ENCODE data around the gene KDM8.

The KDM8 gene

DNA sequence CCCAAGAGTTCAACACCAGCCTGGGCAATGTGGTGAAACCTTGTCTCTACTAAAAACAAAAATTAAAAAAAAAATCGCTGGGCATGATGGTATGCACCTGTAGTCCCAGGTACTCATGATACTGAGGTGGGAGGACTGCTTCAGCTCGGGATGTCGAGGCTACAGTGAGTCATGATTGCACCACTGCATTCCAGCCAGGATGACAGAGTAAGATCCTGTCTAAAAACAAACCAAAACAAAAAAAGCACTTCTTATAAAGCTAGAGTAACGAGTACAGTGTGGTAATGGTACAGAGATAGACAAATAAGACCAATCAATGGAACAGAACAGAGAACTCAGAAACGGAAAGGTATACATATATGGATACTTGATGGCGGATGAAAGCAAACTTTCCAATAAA, 60.8 kb downstream of the KDM8 start (continued):
- TF ChIP-seq ZBTB17 (tag by site-specific recombination; IDR thresholded peaks at IDR 0.05) (peak; percentile 66), ZNF175 (tag by site-specific recombination; IDR thresholded peaks at IDR 0.05) (no peak), ZEB2 (tag by site-specific recombination; IDR thresholded peaks at IDR 0.05) (peak; percentile 35; the same call in 1 of the 2 replicates)
- TF ChIP-seq, protein P1, sequence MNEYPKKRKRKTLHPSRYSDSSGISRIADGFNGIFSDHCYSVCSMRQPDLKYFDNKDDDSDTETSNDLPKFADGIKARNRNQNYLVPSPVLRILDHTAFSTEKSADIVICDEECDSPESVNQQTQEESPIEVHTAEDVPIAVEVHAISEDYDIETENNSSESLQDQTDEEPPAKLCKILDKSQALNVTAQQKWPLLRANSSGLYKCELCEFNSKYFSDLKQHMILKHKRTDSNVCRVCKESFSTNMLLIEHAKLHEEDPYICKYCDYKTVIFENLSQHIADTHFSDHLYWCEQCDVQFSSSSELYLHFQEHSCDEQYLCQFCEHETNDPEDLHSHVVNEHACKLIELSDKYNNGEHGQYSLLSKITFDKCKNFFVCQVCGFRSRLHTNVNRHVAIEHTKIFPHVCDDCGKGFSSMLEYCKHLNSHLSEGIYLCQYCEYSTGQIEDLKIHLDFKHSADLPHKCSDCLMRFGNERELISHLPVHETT (tag by site-specific recombination; IDR thresholded peaks at IDR 0.05): no peak

DNA sequence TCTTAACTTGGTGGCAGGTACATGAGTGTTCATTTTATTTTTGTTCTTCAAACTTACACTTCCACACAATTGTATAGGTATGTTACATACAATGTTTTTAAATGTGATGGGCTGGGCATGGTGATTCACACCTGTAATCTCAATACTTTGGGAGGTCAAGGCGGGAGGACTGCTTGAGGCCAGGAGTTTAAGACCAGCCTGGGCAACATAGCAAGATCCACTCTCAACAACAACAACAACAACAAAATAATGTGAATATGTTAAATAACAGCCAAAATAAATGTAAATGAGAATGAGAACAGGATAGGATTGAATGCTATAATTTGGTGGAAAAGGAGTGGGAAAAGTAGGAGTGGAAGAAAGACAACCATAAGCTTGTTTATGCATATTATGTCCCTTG, 62.7 kb downstream of the KDM8 start:
- H3K4me1 ChIP-seq (ENCODE audit: control insufficient read depth, insufficient read depth, low read length): no peaks in the 10 kb centered on the region
- H3K4me3 ChIP-seq (ENCODE audit: low read depth, low read length): no peak overlapping the region
- 0 out of 2 replicates have a peak, but pooled peaks have one; percentile 63 for TF ChIP-seq ZNF121 (tag by site-specific recombination; IDR thresholded peaks at IDR 0.05)
- TF ChIP-seq, protein P2, sequence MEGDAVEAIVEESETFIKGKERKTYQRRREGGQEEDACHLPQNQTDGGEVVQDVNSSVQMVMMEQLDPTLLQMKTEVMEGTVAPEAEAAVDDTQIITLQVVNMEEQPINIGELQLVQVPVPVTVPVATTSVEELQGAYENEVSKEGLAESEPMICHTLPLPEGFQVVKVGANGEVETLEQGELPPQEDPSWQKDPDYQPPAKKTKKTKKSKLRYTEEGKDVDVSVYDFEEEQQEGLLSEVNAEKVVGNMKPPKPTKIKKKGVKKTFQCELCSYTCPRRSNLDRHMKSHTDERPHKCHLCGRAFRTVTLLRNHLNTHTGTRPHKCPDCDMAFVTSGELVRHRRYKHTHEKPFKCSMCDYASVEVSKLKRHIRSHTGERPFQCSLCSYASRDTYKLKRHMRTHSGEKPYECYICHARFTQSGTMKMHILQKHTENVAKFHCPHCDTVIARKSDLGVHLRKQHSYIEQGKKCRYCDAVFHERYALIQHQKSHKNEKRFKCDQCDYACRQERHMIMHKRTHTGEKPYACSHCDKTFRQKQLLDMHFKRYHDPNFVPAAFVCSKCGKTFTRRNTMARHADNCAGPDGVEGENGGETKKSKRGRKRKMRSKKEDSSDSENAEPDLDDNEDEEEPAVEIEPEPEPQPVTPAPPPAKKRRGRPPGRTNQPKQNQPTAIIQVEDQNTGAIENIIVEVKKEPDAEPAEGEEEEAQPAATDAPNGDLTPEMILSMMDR (tag by site-specific recombination; IDR thresholded peaks at IDR 0.05): no peak
- no peak overlapping the region for H3K27ac ChIP-seq (ENCODE audit: extremely low read depth, low read depth, low read length)
- CTCF ChIA-PET: no interaction called here
- no peaks in the 10 kb centered on the region for H3K9me3 ChIP-seq (ENCODE audit: control insufficient read depth, insufficient read depth, low read depth, low read length)
- POLR2A ChIA-PET: interaction anchor here (1.9 kb wide), 1 partner anchor 62 kb away, joined by 4 read pairs; the partner anchor contains the start of gene KDM8
- no peaks in the 10 kb centered on the region for H3K36me3 ChIP-seq (ENCODE audit: control insufficient read depth in 2 of 2, insufficient read depth in 1 of 2, low read length in 2 of 2)

DNA sequence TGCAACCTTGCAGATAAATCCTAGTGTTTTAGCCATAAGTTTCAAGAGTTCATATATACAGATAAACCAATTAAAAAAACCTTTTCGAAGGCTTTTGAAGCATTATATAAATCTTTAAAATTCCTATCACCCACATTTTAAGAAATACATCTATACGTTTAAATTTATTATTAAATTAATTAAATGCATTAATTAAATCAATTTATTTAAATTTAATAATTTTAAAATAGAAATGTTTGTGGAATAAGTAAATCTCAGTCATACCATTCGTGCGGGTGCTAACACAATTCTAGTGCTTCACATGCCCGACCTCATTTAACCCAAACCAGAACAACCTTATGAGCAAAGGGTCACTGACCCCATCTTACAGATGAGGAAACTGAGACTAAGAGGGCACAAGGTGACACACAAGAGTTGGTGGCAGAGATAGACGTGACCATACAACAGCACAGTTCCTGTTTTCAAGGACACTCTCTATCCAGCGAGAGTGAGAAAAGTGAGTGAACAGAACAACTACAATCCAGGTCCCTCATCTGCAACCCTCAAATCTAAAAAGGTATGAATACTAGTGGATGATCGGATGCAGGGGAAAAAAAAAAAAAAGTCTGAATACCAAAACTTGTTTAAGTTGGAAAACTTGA, 63.8 kb downstream of the KDM8 start:
- H3K27ac ChIP-seq (ENCODE audit: extremely low read depth, low read depth, low read length): no peak overlapping the region
- no peaks in the 10 kb centered on the region for H3K9me3 ChIP-seq (ENCODE audit: control insufficient read depth, insufficient read depth, low read depth, low read length)
- H3K36me3 ChIP-seq (ENCODE audit: control insufficient read depth in 2 of 2, insufficient read depth in 1 of 2, low read length in 2 of 2): no peaks in the 10 kb centered on the region
- POLR2A ChIA-PET: interaction anchor here (1.6 kb wide), 1 partner anchor 86 kb away, joined by 3 read pairs; no protein-coding TSS in a partner anchor
- TF ChIP-seq ZBTB1 (tag by site-specific recombination; IDR thresholded peaks at IDR 0.05) (no peak), PRDM1 (tag by site-specific recombination; IDR thresholded peaks at IDR 0.05) (peak; percentile 46)
- H3K4me3 ChIP-seq (ENCODE audit: low read depth, low read length): no peak overlapping the region
- CTCF ChIA-PET: no interaction called here
- H3K4me1 ChIP-seq (ENCODE audit: control insufficient read depth, insufficient read depth, low read length): no peaks in the 10 kb centered on the region

DNA sequence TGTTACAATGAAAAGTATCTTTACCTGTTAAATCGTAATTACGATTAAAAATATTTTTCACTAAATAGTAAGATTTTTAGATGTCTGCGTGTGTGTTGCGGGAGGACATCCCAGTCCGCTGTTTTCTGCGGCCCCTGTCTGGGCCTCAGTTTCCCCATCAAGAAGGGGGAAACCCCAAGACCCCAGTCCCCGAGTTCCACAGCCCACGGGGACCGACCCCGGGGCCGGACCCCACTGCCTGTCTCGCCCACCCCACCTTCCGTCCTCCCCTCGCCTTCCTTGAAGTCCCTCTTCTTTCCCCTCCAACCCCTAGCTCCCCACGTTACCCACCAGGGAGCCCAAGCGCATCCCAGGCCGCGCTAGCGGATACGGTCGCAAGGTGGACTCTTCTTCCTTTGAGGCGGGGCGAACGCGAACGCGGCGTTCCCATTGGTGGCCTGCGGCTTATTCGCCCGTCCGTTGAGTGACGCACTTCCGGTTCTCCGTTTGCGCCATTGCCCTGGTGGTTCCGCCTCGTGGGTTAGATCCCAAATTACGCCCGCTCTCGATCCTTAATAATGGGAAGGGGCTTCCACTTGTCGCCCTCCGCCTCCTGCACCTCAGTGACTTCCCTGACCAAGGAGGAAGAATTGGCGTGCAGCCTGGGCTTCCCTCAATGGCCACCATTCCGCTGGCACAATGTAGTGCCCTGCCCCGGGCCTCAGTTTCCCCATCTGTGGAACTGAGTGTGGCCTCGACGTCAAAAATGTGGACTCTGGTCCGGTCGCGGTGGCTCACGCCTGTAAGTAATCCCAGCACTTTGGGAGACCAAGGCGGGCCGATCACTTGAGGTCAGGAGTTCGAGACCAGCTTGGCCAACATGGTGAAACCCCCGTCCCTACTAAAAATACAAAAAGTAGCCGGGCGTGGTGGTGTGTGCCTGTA, 65.3 kb downstream of the KDM8 start, which contains the start of gene NSMCE1:
Gene NSMCE1 (minus strand): TSS at position 397 of the 924 bp plus-strand sequence. CDS start 11,202 bp downstream, outside the sequence.
- POLR2A ChIA-PET: interaction anchor here (0.7 to 1.6 kb wide), 3 partner anchors 33 to 87 kb away, joined by 3 to 9 read pairs (median 3); partner anchors contain the start of gene KDM8
- peak within 1 kb of the TSS; percentile 39; the same call in 1 of the 2 replicates for H3K27ac ChIP-seq (ENCODE audit: extremely low read depth, low read depth, low read length)
- no peaks in the 10 kb centered on the region for H3K4me1 ChIP-seq (ENCODE audit: control insufficient read depth, insufficient read depth, low read length)
- CTCF ChIA-PET: interaction anchor here (0.6 kb wide), 1 partner anchor 756 kb away, joined by 3 read pairs; no protein-coding TSS in a partner anchor
- H3K9me3 ChIP-seq (ENCODE audit: control insufficient read depth, insufficient read depth, low read depth, low read length): no peaks in the 10 kb centered on the region
- H3K36me3 ChIP-seq (ENCODE audit: control insufficient read depth in 2 of 2, insufficient read depth in 1 of 2, low read length in 2 of 2): no peaks in the 10 kb centered on the region
- peak within 1 kb of the TSS; percentile 78 for H3K4me3 ChIP-seq (ENCODE audit: low read depth, low read length)
- TF ChIP-seq, protein P3, sequence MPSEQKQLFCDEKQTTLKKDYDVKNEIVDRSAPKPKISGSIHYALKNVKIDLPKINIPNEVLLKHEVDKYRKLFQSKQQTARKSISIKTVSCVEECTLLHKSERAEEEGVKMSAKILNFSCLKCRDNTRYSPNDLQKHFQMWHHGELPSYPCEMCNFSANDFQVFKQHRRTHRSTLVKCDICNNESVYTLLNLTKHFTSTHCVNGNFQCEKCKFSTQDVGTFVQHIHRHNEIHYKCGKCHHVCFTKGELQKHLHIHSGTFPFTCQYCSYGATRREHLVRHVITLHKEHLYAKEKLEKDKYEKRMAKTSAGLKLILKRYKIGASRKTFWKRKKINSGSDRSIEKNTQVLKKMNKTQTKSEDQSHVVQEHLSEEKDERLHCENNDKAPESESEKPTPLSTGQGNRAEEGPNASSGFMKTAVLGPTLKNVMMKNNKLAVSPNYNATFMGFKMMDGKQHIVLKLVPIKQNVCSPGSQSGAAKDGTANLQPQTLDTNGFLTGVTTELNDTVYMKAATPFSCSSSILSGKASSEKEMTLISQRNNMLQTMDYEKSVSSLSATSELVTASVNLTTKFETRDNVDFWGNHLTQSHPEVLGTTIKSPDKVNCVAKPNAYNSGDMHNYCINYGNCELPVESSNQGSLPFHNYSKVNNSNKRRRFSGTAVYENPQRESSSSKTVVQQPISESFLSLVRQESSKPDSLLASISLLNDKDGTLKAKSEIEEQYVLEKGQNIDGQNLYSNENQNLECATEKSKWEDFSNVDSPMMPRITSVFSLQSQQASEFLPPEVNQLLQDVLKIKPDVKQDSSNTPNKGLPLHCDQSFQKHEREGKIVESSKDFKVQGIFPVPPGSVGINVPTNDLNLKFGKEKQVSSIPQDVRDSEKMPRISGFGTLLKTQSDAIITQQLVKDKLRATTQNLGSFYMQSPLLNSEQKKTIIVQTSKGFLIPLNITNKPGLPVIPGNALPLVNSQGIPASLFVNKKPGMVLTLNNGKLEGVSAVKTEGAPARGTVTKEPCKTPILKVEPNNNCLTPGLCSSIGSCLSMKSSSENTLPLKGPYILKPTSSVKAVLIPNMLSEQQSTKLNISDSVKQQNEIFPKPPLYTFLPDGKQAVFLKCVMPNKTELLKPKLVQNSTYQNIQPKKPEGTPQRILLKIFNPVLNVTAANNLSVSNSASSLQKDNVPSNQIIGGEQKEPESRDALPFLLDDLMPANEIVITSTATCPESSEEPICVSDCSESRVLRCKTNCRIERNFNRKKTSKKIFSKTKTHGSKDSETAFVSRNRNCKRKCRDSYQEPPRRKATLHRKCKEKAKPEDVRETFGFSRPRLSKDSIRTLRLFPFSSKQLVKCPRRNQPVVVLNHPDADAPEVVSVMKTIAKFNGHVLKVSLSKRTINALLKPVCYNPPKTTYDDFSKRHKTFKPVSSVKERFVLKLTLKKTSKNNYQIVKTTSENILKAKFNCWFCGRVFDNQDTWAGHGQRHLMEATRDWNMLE (tag by site-specific recombination; conservative IDR thresholded peaks at IDR 0.05; ENCODE audit: low read depth): 0 out of 2 replicates have a peak, but pooled peaks have one; percentile 80
- TF ChIP-seq SP2 (tag by site-specific recombination; IDR thresholded peaks at IDR 0.05) (peak; percentile 96), ZXDB (tag by site-specific recombination; IDR thresholded peaks at IDR 0.05) (peak; percentile 56; the same call in 1 of the 2 replicates), SP7 (tag by site-specific recombination; IDR thresholded peaks at IDR 0.05) (peak; percentile 67), RBAK (tag by site-specific recombination; IDR thresholded peaks at IDR 0.05) (no peak), ZBTB7A (tag by site-specific recombination; IDR thresholded peaks at IDR 0.05; ENCODE audit: low read depth) (no peak), ZNF600 (tag by site-specific recombination; IDR thresholded peaks at IDR 0.05) (peak; percentile 15; the same call in 1 of the 2 replicates)
- TF ChIP-seq, protein P4, sequence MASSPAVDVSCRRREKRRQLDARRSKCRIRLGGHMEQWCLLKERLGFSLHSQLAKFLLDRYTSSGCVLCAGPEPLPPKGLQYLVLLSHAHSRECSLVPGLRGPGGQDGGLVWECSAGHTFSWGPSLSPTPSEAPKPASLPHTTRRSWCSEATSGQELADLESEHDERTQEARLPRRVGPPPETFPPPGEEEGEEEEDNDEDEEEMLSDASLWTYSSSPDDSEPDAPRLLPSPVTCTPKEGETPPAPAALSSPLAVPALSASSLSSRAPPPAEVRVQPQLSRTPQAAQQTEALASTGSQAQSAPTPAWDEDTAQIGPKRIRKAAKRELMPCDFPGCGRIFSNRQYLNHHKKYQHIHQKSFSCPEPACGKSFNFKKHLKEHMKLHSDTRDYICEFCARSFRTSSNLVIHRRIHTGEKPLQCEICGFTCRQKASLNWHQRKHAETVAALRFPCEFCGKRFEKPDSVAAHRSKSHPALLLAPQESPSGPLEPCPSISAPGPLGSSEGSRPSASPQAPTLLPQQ (tag by site-specific recombination; IDR thresholded peaks at IDR 0.05): 0 out of 2 replicates have a peak, but pooled peaks have one; percentile 31
